Measurements from ENCODE around the gene TNRC18.
"Not testable (repeated sequence)": the region's sequence is repeated elsewhere in the genome, so short reads cannot be mapped to it uniquely, and the experiment has no call there.

TNRC18 gene

DNA sequence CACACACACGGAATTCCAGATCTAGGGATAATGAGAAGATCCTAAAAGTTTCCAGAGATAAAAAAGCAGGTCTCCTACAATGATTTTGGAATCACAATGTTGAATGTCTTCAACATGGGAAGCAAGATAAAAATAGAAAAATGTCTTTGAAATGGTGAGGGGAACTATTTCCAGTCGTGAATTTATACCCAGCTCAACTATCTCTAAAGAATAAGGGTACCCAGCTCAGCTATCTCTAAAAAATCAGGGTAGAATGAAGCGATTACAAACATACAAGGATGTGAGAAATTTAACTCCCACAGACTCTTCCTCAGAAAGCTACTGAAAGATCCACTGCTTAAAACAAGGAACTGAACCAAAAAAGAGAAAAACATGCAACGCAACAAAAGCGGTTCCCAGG lies 105.0 kb downstream of the TNRC18 start:
- DNase-seq (ENCODE audit: low spot score), result not testable (repeated sequence)

DNA sequence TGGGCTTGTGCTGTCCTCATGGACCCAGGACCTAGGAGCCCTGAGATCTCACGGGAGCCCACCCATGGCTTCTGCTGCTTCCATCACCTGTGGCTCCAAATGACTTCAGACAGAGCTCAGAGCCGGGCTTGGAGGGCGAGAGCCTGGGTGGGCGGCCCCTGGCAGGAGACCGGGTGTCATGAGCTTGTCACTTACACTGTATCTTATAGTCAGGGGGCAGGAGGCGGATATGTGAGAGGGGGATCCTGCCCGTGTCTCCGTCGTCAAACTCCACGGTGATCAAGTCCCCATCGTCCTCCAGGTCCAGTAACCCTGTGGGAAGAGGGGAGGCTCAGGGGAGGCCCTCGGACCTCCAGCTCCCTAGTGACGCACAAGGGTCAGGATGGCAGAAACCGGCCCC lies 107.9 kb downstream of the TNRC18 start:
- no peak for DNase-seq (ENCODE audit: low spot score)

DNA sequence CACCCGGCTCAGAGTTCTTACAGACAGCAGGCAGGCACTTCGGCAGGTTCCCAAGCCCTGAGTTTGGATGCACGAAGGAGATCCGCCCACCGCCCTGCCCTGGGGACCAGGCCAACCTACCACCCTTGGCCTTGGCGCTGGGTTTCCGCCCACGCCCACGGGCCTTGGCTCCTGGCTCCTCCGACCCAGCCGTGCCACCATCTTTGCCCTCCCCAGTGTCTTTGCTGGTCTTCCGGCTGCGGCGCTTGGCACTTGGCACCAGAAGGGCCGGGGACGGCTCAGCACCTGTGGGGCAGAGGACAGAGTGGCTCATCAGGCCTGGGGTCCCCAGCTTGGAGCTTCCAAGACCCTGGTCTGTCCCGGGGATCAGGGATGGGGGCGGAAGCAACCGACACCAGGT lies 108.8 kb downstream of the TNRC18 start:
- DNase-seq (ENCODE audit: low spot score), result no peak

DNA sequence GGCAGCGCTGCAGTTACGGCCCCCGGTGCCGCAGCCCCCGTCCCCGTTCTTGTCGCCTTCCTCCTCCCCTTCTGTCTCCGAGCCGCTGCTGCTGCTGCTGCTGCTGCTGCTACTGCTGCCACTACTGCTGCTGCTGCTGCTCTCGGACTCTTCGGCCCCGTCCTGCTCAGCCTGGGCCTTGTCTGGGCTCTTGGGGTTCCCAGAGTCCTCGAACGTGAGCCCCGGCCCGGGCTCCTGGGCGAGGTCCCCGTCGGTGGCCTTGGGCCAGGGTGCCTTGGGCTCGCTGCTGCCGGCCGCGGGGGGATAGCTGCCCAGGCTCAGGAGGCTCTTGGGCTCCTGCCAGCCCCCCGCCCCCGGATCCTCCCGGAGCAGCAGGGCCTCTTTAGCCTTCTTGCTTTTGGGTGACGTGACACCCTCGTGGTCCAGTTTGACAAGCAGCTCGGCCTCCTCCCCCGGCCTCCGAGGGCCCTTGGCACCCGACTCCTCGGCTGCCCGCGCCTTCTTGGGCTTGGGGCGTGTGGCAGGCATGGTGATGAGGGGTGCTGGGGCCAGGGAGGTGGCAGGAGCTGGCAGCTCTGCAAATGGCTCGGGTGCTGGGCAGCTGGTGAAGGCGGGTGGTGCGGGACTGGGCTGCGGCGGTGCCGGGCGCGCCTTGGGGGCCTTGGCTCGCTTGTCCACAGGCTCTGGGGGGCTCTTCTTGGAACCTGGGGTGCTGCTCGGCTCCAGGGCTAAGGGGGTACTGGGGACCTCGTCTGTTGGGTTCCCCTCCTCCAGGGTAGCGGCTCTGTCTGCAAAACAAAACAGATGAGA lies 110.4 kb downstream of the TNRC18 start:
- not testable (repeated sequence) for DNase-seq (ENCODE audit: low spot score)

DNA sequence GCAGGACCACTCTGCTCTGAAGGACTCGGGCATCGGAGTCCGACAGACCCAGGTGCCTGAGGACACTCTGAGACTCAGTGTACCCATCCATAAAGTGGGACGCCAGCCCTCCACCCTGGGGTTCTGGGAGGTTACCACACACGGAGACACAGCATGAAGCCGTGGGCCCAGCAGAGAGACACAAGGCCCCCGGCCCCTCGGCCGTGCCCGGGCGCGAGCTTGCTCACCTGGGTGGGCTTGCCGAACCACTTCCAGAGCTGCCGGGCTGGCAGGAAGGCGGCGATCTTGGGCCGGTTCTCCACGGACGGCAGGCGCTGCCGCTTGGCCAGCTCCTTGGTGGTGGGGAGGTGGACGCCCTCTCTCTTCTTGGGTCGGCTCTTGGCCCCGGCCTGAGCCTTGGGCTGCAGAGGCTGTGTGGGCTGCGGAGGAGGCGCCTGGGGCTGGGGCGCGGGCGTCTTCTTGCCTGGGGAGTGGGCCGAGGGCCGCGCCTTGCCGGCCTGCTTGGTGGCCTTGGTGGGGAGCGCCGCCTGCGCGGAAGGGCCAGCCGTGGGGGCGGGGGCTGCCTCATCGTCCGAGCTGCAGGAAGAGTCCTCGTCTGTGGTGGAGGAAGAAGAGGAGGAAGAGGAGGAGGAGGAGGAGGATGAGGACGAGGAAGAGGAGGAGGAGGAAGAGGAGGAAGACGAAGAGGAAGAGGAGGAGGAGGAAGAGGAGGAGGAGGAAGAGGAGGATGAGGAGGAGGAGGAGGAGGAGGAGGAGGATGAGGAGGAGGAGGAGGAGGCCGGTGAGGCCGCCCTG lies 111.2 kb downstream of the TNRC18 start:
- not testable (repeated sequence) for DNase-seq (ENCODE audit: low spot score)

DNA sequence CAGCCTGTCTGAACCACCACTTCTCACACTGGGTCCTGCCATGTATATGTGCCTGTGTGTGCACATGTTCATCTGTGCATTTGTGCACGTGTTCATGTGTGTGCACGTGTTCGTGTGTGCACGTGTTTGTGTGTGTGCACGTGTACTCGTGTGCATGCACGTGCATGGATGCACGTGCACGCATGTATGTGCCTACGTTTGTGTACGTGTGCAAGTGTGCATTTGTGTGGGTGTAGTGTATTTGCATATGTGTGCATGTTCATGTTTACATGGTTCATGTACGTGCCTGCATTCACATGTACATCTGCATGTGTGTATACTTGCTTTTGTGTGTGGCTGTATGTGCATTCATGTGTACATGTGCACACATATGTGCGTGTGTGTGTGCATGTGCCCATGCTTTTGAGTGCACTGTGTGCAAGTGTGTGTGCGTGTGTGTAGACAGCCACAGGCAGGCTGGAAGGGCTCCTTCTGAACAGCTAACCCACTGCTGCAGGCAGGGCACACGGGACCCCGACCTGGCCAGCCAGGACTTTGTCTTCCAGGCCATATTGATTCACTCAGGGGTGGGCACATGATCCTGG lies 112.7 kb downstream of the TNRC18 start:
- DNase-seq (ENCODE audit: low spot score), result no peak

DNA sequence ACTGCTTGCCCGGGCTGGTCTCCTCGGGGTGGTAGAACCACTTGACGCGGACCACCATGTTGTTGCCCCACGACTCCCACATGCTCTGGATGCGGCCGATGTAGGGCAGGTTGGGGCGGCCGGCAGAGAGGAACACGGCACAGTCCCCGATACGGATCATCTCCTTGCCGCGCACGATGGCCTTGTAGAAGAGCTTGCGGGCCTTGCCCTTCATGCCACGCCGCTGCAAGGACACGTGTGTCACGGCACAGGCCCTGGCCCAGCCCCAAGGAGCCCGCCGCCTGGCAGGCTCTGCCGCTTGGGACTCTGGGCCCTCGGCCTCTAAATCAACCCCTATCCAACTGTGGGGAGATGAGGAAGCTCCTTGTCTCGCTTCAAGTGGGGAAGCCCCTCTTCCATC lies 114.5 kb downstream of the TNRC18 start:
- DNase-seq (ENCODE audit: low spot score), result no peak

DNA sequence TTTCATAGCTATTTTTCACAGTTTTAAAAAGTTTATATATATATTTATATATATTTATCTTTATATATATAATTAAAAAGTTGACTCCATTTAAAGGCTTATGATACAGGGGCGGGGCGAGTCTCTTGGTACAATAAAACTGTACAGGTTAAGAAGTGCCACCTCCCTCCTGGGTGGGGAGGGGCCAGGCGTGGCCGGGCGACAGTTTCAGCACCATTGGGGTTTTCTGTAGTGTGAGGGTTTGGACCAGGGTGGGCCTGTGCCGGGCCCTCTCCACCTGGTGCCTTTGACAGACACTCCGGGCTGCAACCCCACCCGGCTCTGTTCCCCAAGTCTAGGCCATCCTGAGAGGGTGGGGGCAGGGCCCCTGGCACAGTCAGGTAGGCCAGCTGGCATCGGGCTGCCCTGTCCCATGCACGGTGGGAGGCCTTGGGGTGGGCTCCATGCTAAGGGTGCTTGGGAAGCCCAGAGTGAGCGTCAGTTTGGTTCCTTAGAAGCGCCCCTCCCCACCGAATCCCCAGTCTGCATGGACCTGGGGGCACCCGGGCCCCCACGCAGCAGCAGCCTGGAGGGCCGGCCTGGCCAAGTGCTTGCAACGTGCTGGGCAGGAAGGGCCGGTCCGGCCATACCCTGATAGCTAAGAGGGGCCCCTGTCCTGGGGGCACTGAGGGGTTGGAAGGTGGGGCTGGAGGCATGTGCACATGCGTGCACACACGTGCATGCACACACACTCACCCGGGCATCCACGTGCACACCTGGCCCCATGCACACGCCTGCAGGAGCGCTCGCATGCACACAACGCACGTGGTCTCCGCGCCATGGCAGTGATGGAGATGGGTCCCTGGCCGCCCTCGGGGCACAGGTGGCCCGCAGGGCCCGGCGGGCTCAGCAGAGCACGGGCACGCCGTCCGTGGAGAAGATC lies 116.2 kb downstream of the TNRC18 start:
- not testable (repeated sequence) for DNase-seq (ENCODE audit: low spot score)

DNA sequence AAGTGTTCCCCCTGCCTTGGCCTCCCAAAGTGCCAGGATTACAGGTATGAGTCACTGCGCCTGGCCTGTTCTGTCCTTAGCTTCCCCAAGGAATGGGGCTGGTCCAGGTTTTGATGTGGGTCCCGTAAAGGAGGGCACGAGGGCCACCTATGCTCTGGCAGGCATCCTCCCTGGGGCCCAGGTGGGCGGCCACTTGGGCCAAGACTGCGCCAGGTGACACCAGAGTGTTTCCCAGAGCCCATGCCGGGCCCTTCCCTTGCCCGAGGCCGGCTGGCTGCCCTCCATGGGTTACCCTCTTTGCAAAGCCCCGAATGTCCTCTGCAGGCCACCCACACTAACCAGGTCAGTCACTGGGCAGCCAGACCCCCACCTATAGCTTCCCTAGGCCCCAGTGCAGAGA lies 118.6 kb downstream of the TNRC18 start:
- DNase-seq (ENCODE audit: low spot score), result not testable (repeated sequence)

DNA sequence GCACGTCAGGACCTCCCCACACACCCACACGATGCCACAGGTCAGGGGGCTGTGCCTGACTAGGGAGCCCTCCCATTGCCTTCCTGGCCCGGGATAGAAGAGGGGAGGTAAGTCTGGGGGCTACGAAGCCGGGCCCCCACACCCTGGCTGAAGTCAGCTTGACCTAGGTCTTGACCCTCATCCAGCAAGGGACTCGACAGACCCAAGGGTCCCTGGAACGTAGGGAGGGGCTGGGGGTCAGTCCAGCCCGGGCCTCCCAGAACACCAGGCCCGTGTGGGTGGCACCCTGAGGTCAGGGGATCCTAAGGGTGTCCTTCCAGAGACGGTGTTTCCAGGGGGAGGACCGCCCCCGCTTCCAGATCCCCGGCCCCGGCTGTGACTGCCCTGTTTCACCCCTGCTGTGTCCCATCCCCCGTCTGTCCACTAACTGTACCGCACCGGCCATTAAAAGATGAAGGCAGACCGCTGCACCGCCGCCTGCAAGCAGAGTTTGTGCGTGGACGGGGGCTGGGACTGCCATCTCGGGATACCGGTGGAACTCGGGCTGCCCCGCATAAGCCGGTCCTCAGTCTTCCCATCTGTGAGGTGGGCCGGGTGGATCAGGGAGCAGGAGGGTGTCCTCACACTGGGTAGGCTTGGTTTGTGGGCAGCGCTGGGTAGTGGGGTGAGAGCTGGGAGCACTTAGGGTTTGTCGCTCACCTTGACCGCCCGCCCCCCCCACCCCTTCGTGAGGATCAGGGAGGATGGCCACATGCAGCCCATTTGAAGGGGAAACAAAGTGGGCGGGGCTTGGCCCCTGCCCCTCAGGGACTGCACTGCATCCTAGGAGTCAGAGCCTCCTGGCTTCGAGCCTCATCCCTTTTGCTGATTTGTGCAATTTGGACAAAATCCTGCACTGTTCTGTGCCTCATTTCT lies 119.8 kb downstream of the TNRC18 start:
- no peak for DNase-seq (ENCODE audit: low spot score)

DNA sequence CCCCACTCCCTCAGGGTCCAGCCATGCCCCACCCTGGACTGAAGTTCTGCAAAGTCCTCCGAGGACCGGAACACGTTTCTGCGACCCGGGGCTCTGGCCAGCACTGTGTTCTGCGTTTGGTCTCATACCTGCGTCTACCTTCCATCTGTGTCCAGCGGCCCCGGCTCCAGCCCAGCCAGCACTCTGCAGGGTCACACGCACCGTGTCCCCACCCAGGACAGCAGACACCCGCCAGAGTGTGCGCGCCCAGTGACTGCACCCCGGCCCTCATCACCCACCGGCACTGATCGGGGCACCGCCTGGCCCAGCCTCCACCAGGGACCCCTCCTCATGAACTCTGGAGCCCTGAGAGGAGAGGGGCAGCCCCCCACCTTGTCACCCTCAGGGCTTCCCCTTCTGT lies 120.6 kb downstream of the TNRC18 start:
- DNase-seq (ENCODE audit: low spot score), result no peak

DNA sequence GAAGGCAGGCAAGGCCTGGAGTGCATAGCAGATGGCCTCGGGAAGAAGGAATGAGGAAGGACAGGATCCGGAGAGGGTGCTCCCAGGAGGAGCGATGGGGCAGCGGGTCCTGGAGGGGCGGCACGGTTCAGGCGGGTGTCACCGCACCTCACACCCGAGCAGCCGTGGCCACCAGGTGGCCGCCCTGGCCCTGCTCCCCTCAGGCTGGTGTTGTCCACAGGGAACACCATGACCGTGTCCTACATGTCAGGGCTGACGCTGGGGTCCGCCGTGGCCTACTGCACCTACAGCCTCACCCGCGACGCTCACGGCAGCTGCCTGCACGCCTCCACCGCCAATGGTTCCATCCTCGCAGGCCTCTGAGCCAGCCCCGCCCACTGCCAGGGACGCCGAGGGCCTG lies 121.1 kb downstream of the TNRC18 start:
- DNase-seq (ENCODE audit: low spot score), result no peak

DNA sequence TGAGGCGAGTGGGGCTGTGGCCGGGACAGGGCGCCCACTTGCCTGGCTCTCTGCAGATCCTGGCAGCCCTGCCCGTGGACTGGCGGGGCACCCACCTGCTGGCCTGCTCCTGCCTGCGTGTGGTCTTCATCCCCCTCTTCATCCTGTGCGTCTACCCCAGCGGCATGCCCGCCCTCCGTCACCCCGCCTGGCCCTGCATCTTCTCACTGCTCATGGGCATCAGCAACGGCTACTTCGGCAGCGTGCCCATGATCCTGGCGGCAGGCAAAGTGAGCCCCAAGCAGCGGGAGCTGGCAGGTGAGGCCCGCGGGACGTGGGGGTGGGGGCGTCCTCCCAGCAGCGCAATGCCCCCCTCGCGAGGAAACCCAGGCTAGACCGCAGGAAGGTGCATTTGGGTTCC lies 123.3 kb downstream of the TNRC18 start:
- DNase-seq (ENCODE audit: low spot score), result no peak

DNA sequence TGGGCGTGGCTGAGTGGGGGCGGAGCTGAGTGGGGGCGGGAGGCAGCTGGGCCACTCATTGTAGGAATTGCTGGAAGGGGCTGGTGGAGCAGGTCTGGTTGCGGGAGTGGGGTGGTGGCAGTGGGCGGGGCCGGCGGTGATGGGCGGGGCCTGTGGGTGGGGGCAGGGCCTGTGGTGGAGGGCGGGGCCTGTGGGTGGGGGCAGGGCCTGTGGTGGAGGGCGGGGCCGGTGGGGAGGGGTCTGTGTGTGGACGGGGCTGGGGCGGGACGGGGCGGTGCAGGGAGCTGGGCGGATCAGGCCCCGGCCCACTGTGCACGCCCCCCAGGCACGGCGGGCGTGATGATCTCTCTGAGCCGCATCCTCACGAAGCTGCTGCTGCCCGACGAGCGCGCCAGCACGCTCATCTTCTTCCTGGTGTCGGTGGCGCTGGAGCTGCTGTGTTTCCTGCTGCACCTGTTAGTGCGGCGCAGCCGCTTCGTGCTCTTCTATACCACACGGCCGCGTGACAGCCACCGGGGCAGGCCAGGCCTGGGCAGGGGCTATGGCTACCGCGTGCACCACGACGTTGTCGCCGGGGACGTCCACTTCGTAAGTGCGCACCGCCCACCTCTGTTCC lies 126.9 kb downstream of the TNRC18 start:
- DNase-seq (ENCODE audit: low spot score), result no peak

DNA sequence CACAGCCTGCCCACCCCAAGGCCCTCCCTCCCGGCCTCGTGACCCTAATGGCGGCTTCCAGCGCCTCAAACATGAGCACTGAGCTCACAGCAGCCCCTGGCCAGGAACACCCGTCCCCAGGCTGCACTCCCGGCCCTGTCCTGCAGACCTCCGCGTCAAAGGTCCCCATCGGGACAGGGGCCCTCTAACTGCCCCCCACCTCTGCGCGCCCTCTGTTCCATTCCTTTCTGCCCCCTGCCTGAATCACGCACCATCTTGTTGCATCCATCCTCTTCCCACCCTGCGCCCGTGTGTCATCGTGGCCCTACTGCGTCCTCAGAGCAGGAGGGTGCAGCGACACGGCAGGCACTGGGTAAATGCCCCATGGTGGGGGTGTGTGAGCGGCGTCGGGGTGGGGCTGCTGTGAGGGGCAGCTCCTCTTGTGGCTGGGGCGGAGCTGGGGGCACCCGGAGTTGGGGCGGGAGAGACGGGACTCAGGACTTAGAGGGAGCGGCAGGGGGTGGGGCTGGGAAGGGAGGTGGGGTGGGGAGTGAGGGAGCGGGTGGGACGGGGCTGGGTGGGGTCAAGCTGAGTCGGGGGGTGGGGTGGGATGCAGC lies 127.5 kb downstream of the TNRC18 start:
- DNase-seq (ENCODE audit: low spot score), result no peak

DNA sequence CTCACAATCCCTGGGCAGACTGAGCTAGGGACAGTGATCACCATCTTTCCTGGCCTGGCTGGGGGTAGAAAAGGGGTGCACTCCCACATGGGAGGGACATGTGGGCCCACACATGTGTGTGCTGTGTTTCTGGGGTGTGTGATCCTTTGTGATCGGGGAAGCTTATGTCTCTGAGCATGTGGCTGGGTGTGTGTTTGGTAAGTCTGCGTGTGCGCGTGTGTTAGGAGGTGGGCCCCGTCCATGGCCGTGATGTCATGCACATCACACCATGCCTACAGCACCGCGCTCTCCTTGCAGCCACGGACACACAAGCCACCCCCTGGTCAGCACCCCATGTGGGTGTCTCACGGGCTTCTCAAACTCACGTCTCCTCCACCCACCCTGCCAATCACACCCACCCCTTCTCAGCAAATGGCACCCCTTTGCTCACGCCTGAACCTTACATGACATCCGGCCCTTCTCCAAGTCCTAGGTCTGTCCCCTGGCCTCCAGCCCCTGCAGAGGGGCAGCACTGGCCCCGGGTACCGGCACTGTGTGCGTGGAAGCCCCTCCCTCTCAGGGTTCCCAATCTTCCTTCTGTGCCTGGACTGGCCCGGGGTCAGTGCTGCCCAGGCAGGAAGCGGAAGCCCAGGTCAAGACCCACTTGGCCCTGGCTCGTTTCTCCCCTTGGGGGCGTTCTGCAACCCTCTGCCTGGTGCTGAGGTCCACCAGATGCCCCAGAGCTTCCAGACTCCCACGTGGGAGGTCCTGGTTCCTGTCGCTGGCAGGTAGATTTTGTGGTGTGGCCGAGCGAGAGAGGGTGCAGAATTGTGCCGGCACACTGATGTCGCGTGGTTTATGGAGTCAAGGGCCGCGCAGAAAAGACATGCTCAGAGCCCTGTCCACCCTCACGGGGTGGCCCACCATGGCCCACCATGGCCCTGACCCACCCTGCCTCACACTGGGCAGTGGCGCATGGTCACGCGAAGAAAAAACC lies 128.3 kb downstream of the TNRC18 start:
- no peak for DNase-seq (ENCODE audit: low spot score)

DNA sequence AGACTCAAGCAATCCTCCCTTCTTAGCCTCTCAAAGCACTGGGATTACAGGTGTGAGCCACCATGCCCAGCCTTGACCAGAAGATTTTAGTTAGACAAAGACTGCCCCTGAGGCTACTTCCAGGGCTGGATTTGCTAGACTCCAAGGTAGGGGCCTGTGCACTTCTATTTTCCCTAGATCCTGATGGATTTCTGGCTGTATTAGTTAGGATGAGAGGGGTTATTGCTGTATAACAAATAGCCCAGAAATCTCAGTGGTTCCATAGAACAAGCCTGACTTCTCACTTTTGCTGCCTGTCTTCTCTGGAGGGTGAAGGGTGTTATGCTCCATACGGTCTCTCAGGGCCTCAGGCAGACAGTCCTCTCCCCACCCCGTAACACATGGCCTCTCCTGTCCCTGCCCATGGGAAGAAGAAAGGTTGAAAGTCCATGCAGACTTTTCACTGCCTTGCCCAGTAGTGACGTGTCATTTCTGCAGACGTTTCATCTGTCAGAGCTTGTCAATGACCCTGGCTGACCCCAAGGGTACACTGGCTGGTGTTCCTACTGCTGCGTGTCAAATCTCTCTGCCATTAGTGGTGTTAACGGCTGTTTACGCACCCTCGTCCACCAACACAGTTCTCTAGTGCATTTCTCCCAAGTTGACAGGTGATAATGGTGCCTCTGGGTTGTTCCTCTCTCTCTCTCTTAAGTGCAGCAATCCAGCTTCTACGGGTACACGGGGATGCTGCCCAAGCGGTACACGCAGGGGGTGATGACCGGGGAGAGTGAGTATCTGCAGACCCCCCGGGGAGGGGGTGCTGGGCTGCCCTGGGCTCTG lies 129.3 kb downstream of the TNRC18 start:
- DNase-seq (ENCODE audit: low spot score), result no peak
